T-helper 17 cell (primary cell): ENCODE data around the gene KRTAP2-3. TPM values are rescaled to one million over a fixed set of nuclear protein-coding genes. Genes with fewer than 3 reads are reported as not detected.
"Not testable (repeated sequence)": the region's sequence is repeated elsewhere in the genome, so short reads cannot be mapped to it uniquely, and the experiment has no call there.

Experiments
- ATAC-seq: fragments of 150-1000 bp; cut with Tn5 transposase; 2 replicates; pipeline ENCODE4 v1.10.0; 2021; ENCODE audit warnings: mild to moderate bottlenecking, moderate library complexity
- DNase-seq, 3 donors: peaks; one replicate each; pipeline versions ENCODE4 v3.0.0 to v3.0.0-alpha.2; 2020 to 2021
- H3K9me3 ChIP-seq: one replicate; pipeline ENCODE4 v1.7.0; 2013; ENCODE audit warnings: low read length, mild to moderate bottlenecking; ENCODE audit not compliant: control insufficient read depth, poor library complexity, severe bottlenecking
- H3K27ac Mint-ChIP-seq: one replicate; pipeline ENCODE4 v1.8.0; 2022; ENCODE audit warnings: mild to moderate bottlenecking, moderate library complexity, mixed read lengths
- H3K27me3 Mint-ChIP-seq: one replicate; pipeline ENCODE4 v1.8.0; 2022; ENCODE audit warnings: mixed read lengths
- H3K36me3 Mint-ChIP-seq: one replicate; pipeline ENCODE4 v1.8.0; 2022; ENCODE audit warnings: low read depth, mixed read lengths
- H3K4me1 Mint-ChIP-seq: one replicate; pipeline ENCODE4 v1.8.0; 2022; ENCODE audit warnings: mild to moderate bottlenecking, mixed read lengths
- H3K4me3 Mint-ChIP-seq: one replicate; pipeline ENCODE4 v1.8.0; 2022; ENCODE audit warnings: mild to moderate bottlenecking, moderate library complexity, mixed read lengths
- total RNA-seq, 4 donors: library from RNA in 2 of 4; stranded (reverse) in 2 of 4; gene quantifications; one replicate each; pipeline ENCODE4 v1.2.3 and lab custom pipeline; 2022 to 2026

The KRTAP2-3 gene
- total RNA-seq, 2 donors from 2014 or later: not detected

- Mint-ChIP-seq H3K36me3 (peaks cover 3% of the 10 kb centered on the region), H3K4me3 (no peak overlapping the region), H3K4me1 (peaks cover 4% of the 10 kb centered on the region), H3K27me3 (peaks cover 49% of the 10 kb centered on the region), H3K27ac (no peak overlapping the region)
- no peak for DNase-seq
- no peak for ATAC-seq
- no peaks in the 10 kb centered on the region for H3K9me3 ChIP-seq
Measured at GRCh38 chr17:41061964-41062363, 2.0 kb upstream of the KRTAP2-3 start.

DNA sequence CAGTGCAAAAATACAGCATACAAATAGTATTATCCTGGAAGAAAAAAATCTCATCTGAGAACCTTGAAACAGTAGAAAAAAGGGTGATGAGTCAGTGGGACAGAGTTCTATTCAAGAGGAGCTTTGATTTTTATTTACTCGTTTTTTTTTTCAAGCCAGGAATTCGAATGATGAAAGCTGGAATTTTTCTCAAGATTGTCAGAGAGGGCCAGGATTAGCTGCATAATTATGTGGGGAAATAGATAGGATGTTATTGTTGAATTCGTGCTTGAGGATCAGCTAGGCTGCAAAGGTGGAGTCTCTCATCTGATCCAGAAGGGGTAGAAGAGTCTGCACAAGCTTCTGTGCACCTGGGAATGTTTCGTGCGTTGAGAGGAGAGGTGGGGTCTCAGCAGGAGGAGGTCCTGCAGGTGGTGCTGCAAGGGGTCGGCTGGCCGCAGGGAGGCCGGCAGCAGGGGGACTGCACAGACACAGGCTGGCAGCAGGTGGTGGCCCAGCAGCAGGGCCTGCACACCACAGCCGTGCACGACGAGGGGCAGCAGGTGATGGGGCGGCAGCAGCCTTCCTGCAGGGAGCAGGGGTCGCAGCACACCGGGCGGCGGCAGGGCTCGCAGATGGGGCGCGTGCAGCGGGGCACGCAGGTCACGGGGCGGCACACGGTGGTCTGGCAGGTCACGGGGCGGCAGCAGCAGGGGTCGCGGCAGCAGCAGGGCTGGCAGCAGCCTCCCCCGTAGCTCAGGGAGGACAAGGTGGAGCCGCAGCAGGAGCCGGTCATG is 450 bp downstream of the KRTAP2-3 start:
- not testable (repeated sequence) for H3K36me3 Mint-ChIP-seq, ATAC-seq, H3K4me1 Mint-ChIP-seq, DNase-seq, H3K4me3 Mint-ChIP-seq, H3K9me3 ChIP-seq, H3K27ac Mint-ChIP-seq
- peaks cover 42% of the 10 kb centered on the region for H3K27me3 Mint-ChIP-seq

GRCh38 chr17:41058741-41059140 is 1.2 kb downstream of the KRTAP2-3 start:
- peaks cover 3% of the 10 kb centered on the region for H3K36me3 Mint-ChIP-seq
- peaks cover 42% of the 10 kb centered on the region for H3K27me3 Mint-ChIP-seq
- H3K4me3 Mint-ChIP-seq: no peak overlapping the region
- H3K9me3 ChIP-seq: no peaks in the 10 kb centered on the region
- peaks cover 4% of the 10 kb centered on the region for H3K4me1 Mint-ChIP-seq
- no peak for DNase-seq
- ATAC-seq: no peak
- H3K27ac Mint-ChIP-seq: no peak overlapping the region

- H3K4me1 Mint-ChIP-seq: peaks cover 4% of the 10 kb centered on the region
- H3K4me3 Mint-ChIP-seq: no peak overlapping the region
- no peak overlapping the region for H3K27ac Mint-ChIP-seq
- no peaks in the 10 kb centered on the region for H3K9me3 ChIP-seq
- DNase-seq: no peak
- H3K36me3 Mint-ChIP-seq: peaks cover 3% of the 10 kb centered on the region
- no peak for ATAC-seq
- peaks cover 42% of the 10 kb centered on the region for H3K27me3 Mint-ChIP-seq
Measured at GRCh38 chr17:41057547-41057946, 2.4 kb downstream of the KRTAP2-3 start.

GRCh38 chr17:41055130-41055529 is 4.8 kb downstream of the KRTAP2-3 start, which contains the start of gene KRTAP2-2:
KRTAP2-2 (minus strand) TSS chr17:41055230; CDS start chr17:41055211, 19 bp downstream.
- not testable (repeated sequence) for ATAC-seq, H3K4me3 Mint-ChIP-seq, DNase-seq, H3K9me3 ChIP-seq, H3K27ac Mint-ChIP-seq, H3K36me3 Mint-ChIP-seq, H3K4me1 Mint-ChIP-seq
- peaks cover 32% of the 10 kb centered on the region for H3K27me3 Mint-ChIP-seq

- H3K27me3 Mint-ChIP-seq: peaks cover 34% of the 10 kb centered on the region
- not testable (repeated sequence) for H3K36me3 Mint-ChIP-seq, ATAC-seq, H3K27ac Mint-ChIP-seq, H3K4me3 Mint-ChIP-seq, H3K4me1 Mint-ChIP-seq, H3K9me3 ChIP-seq, DNase-seq
Measured at GRCh38 chr17:41054556-41054955, 5.4 kb downstream of the KRTAP2-3 start.

- Mint-ChIP-seq H3K36me3 (no peaks in the 10 kb centered on the region), H3K27ac (no peak overlapping the region), H3K27me3 (peaks cover 31% of the 10 kb centered on the region), H3K4me3 (no peak overlapping the region), H3K4me1 (no peaks in the 10 kb centered on the region)
- no peaks in the 10 kb centered on the region for H3K9me3 ChIP-seq
- ATAC-seq (no peak), DNase-seq (no peak)
Measured at GRCh38 chr17:41054025-41054424, 5.9 kb downstream of the KRTAP2-3 start.

DNA sequence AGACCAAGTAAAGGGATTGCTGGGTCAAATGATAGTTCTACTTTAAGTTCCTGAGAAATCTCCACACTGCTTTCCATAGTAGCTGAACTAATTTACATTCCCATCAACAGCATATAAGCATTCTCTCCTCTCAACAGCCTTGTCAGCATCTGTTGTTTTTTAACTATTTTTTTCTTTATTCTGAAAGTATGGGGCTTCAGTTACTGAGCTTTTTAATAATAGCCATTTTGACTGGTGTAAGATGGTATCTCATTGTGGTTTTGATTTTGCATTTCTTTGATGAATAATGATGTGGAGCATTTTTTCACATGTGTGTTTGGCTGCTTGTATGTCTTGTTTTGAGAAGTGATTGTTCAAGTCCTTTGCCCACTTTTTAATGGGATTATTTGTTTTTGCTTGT is 7.3 kb downstream of the KRTAP2-3 start:
- DNase-seq (no peak), ATAC-seq (no peak)
- Mint-ChIP-seq H3K27ac (no peak overlapping the region), H3K4me1 (no peaks in the 10 kb centered on the region), H3K36me3 (no peaks in the 10 kb centered on the region), H3K4me3 (no peak overlapping the region), H3K27me3 (peaks cover 38% of the 10 kb centered on the region)
- H3K9me3 ChIP-seq: no peaks in the 10 kb centered on the region

DNA sequence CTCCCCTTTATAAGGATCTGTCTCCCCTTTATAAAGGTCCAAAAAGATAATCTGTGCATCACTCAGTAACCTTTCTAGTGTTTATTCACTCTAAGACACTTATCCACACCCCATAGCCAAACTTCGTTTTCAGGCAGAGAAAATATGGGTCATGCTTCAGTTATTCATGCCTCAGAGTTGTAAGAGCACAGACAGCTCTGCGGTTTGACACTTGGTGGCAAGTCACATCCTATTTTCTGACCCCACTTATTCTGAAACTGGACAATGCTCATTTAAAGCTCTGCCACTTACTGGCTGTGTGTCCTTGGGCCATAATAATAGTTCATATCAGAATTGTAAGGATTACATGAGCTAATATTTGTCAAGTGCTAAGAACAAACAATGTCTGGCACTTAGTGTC is 10.8 kb downstream of the KRTAP2-3 start:
- ATAC-seq: no peak
- Mint-ChIP-seq H3K36me3 (no peaks in the 10 kb centered on the region), H3K27me3 (peaks cover 48% of the 10 kb centered on the region), H3K27ac (no peak overlapping the region), H3K4me1 (no peaks in the 10 kb centered on the region), H3K4me3 (no peak overlapping the region)
- no peaks in the 10 kb centered on the region for H3K9me3 ChIP-seq
- no peak for DNase-seq

GRCh38 chr17:41048441-41048840 is 11.5 kb downstream of the KRTAP2-3 start:
- no peaks in the 10 kb centered on the region for H3K36me3 Mint-ChIP-seq
- ATAC-seq: no peak
- H3K27me3 Mint-ChIP-seq: peaks cover 48% of the 10 kb centered on the region
- H3K4me3 Mint-ChIP-seq: no peak overlapping the region
- DNase-seq: no peak
- H3K4me1 Mint-ChIP-seq: no peaks in the 10 kb centered on the region
- no peak overlapping the region for H3K27ac Mint-ChIP-seq
- H3K9me3 ChIP-seq: no peaks in the 10 kb centered on the region

DNA sequence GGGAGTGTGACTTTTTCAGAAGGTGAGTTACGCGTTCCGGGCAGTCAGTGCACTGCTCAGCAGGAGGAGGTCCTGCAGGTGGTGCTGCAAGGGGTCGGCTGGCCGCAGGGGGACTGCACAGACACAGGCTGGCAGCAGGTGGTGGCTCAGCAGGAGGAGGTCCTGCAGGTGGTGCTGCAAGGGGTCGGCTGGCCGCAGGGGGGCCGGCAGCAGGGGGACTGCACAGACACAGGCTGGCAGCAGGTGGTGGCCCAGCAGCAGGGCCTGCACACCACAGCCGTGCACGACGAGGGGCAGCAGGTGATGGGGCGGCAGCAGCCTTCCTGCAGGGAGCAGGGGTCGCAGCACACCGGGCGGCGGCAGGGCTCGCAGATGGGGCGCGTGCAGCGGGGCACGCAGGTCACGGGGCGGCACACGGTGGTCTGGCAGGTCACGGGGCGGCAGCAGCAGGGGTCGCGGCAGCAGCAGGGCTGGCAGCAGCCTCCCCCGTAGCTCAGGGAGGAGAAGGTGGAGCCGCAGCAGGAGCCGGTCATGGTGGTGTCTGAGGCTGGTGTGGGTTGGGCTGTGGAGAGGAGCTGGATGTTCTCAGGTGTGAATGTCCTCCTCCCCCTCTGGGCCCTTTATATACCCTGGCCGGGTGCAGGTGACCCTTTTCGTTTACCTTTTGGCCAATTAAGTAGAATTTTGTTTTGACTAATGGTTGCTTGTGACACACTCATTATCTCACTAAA is 13.0 kb downstream of the KRTAP2-3 start, which contains the start of gene KRTAP2-1:
KRTAP2-1 (minus strand) TSS at position 582 of the 731 bp plus-strand sequence; CDS start at position 533, 49 bp downstream.
- not testable (repeated sequence) for H3K4me1 Mint-ChIP-seq, H3K27ac Mint-ChIP-seq, ATAC-seq, DNase-seq, H3K36me3 Mint-ChIP-seq, H3K9me3 ChIP-seq, H3K4me3 Mint-ChIP-seq
- peaks cover 43% of the 10 kb centered on the region for H3K27me3 Mint-ChIP-seq

- Mint-ChIP-seq H3K27ac (no peak overlapping the region), H3K4me3 (no peak overlapping the region), H3K4me1 (no peaks in the 10 kb centered on the region), H3K27me3 (peaks cover 32% of the 10 kb centered on the region), H3K36me3 (peaks cover 2% of the 10 kb centered on the region)
- no peak for DNase-seq
- ATAC-seq: no peak
- no peaks in the 10 kb centered on the region for H3K9me3 ChIP-seq
Measured at GRCh38 chr17:41042953-41043352, 17.0 kb downstream of the KRTAP2-3 start.

DNA sequence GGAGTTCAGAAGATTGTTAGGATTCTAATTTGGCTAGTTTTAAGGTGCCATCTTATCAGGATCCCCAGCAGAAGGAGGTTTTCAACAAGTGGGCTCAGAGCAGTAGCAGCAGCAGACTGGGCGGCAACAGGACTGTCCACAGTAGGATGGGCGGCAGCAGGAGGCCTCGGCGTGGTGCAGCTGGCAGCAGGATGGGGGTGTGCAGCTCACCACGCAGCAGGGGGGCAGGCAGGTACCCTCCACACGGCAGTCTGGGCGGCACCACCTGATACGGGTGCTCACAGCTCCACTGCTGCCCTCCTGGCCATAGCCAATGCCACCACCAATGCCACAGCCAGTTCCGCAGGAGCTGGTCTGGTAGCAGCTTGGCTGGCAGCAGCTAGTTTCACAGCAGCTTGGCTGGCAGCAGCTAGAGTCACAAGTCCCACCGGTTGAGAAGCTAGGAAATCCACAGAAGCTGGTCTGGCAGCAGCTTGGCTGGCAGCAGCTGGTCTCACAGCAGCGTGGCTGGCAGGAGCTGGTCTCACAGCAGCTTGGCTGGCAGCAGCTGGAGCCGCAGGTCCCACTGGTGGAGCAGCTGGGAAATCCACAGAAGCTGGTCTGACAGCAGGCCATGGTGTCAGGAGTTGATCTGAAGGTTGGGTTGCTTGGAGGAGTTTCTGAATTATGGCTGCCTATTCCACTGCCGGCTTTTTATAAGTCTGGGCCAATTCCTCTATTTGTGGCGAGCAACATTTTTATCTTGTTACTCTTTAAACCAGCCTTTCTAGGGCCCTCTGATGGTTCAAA is 18.9 kb downstream of the KRTAP2-3 start, which contains the start of gene KRTAP1-1:
KRTAP1-1 (minus strand) TSS at position 668 of the 789 bp plus-strand sequence; CDS start at position 615, 53 bp downstream.
- ATAC-seq, H3K36me3 Mint-ChIP-seq, H3K4me1 Mint-ChIP-seq, H3K4me3 Mint-ChIP-seq, DNase-seq, H3K9me3 ChIP-seq, H3K27ac Mint-ChIP-seq: not testable (repeated sequence)
- peaks cover 27% of the 10 kb centered on the region for H3K27me3 Mint-ChIP-seq
